ENCODE results near the gene SF3A1. TPM values are rescaled to one million over a fixed set of nuclear protein-coding genes. Genes with fewer than 3 reads are reported as not detected.

SF3A1 gene
- total and polyA plus RNA-seq, 2 experiments from 2014 or later: 45.8 to 84.6 TPM

DNA sequence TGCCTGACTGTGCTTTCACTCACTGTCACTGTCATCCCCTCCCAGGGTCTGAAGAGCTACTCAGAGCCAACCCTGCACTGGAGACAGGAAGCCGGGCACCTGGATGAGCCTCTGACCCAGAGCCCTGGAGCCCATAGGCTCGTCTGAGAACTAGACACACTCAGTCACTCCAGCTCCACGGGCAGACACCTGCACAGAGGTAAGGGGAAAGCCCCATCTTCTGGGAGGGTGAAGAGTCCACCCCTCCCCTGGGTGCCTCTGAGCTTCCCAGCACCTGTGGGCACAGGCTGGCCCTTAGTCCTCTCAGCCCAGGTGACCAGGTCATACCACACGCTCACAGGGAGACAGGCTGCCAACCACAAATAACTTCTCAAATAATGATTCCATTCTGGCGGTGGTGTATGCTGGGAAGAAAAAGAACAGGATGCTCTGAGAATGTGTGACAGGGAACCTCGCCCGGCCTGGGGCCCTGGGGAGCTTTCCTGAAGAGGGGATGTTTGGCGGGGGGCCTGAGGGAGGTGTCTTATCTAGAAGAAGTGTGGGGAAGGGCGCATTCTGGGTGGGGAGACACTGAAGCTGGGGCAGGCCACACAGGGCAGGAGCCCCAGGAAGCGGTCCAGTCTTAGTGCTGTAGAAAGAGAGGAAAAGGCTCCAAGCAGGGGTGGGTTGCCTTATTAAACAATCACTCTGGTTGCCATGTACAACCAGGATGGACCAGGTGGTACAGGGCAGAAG lies 5.4 kb upstream of the SF3A1 start:
- no peaks in the 10 kb centered on the region for H3K36me3 ChIP-seq (replicated peaks; ENCODE audit: insufficient read depth, low read depth)
- TF ChIP-seq EZH2 (IDR thresholded peaks at IDR 0.05; ENCODE audit: borderline replicate concordance): no peak
- H3K9me3 ChIP-seq (ENCODE audit: low read depth): no peaks in the 10 kb centered on the region
- no peak for DNase-seq (ENCODE audit: low spot score)
- H3K79me2 ChIP-seq: no peaks in the 10 kb centered on the region
- no peaks in the 10 kb centered on the region for H3K9me2 ChIP-seq (replicated peaks; ENCODE audit: insufficient read depth)
- no peak overlapping the region for H3K4me2 ChIP-seq
- no peak overlapping the region for H3K27ac ChIP-seq
- no peaks in the 10 kb centered on the region for H4K20me1 ChIP-seq (ENCODE audit: insufficient read depth, poor library complexity, severe bottlenecking)
- H2AFZ ChIP-seq: no peak overlapping the region
- no peaks in the 10 kb centered on the region for H3K27me3 ChIP-seq
- H3K4me1 ChIP-seq (ENCODE audit: insufficient read depth): no peaks in the 10 kb centered on the region
- 92% methylated on average over 9 of the region's 10 CpGs for WGBS (ENCODE audit: low lambda C conversion rate, missing lambda C conversion rate)
- H3K4me3 ChIP-seq: no peak overlapping the region

- H3K36me3 ChIP-seq (replicated peaks; ENCODE audit: insufficient read depth, low read depth): no peaks in the 10 kb centered on the region
- no peak for DNase-seq (ENCODE audit: low spot score)
- no peak overlapping the region for H3K27ac ChIP-seq
- H4K20me1 ChIP-seq (ENCODE audit: insufficient read depth, poor library complexity, severe bottlenecking): peaks cover 28% of the 10 kb centered on the region
- H3K27me3 ChIP-seq: no peaks in the 10 kb centered on the region
- no peak overlapping the region for H2AFZ ChIP-seq
- no peak overlapping the region for H3K4me3 ChIP-seq
- H3K79me2 ChIP-seq: peaks cover 28% of the 10 kb centered on the region
- 89% methylated on average over 6 of the region's 6 CpGs for WGBS (ENCODE audit: low lambda C conversion rate, missing lambda C conversion rate)
- no peak overlapping the region for H3K4me2 ChIP-seq
- H3K9me3 ChIP-seq (ENCODE audit: low read depth): no peaks in the 10 kb centered on the region
- TF ChIP-seq EZH2phosphoT487 (IDR thresholded peaks at IDR 0.05; ENCODE audit: low read depth, severe bottlenecking, unreplicated experiment): no peak
- TF ChIP-seq EZH2 (IDR thresholded peaks at IDR 0.05; ENCODE audit: borderline replicate concordance): no peak
- no peak for TF ChIP-seq CTCF (IDR thresholded peaks at IDR 0.05; ENCODE audit: poor library complexity)
- no peaks in the 10 kb centered on the region for H3K9me2 ChIP-seq (replicated peaks; ENCODE audit: insufficient read depth)
- H3K4me1 ChIP-seq (ENCODE audit: insufficient read depth): peaks cover 19% of the 10 kb centered on the region
Measured at GRCh38 chr22:30358541-30358940, 1.8 kb upstream of the SF3A1 start.

DNA sequence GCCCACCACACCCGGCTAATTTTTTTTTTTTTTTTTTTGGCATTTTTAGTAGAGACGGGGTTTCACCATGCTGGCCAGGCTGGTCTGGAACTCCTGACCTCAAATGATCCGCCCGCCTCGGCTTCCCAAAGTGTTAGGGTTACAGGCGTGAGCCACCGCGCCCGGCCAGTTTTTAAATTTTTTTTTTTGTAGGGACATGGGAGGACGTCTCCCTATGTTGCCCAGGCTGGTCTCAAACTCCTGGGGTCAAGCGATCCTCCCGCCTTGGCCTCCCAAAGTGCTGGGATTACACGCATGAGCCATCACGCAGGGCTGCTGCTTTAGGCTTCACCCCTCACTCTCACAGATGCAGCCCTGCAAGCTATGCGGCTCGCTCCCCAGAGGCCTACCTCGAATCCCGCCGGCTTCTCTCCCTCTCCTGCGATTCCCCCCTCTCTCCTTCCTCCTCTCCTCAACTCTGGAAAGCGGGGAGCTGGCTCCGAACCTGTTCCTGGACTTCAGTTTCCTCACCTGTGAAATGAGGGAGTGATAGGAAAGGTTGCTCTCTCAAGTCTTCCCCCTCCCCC lies 1.0 kb upstream of the SF3A1 start:
- Histone ChIP-seq H3K79me2 (peaks cover 33% of the 10 kb centered on the region), H3K4me2 (peak overlapping the region; percentile 91), H2AFZ (peak overlapping the region; percentile 80), H3K27ac (no peak overlapping the region), H3K9me3 (ENCODE audit: low read depth) (no peaks in the 10 kb centered on the region), H3K36me3 (replicated peaks; ENCODE audit: insufficient read depth, low read depth) (no peaks in the 10 kb centered on the region), H4K20me1 (ENCODE audit: insufficient read depth, poor library complexity, severe bottlenecking) (peaks cover 33% of the 10 kb centered on the region), H3K27me3 (no peaks in the 10 kb centered on the region), H3K4me3 (peak overlapping the region; percentile 74), H3K4me1 (ENCODE audit: insufficient read depth) (peaks cover 19% of the 10 kb centered on the region), H3K9me2 (replicated peaks; ENCODE audit: insufficient read depth) (no peaks in the 10 kb centered on the region)
- DNase-seq (ENCODE audit: low spot score): no peak
- TF ChIP-seq CTCF (IDR thresholded peaks at IDR 0.05; ENCODE audit: poor library complexity) (no peak), EZH2phosphoT487 (IDR thresholded peaks at IDR 0.05; ENCODE audit: low read depth, severe bottlenecking, unreplicated experiment) (no peak), EZH2 (IDR thresholded peaks at IDR 0.05; ENCODE audit: borderline replicate concordance) (no peak)
- 68% methylated on average over 22 of the region's 22 CpGs for WGBS (ENCODE audit: low lambda C conversion rate, missing lambda C conversion rate)

- no peaks in the 10 kb centered on the region for H3K27me3 ChIP-seq
- TF ChIP-seq EZH2phosphoT487 (IDR thresholded peaks at IDR 0.05; ENCODE audit: low read depth, severe bottlenecking, unreplicated experiment) (no peak), CTCF (IDR thresholded peaks at IDR 0.05; ENCODE audit: poor library complexity) (no peak), EZH2 (IDR thresholded peaks at IDR 0.05; ENCODE audit: borderline replicate concordance) (no peak)
- DNase-seq (ENCODE audit: low spot score): no peak
- H3K9me2 ChIP-seq (replicated peaks; ENCODE audit: insufficient read depth): no peaks in the 10 kb centered on the region
- no peaks in the 10 kb centered on the region for H3K36me3 ChIP-seq (replicated peaks; ENCODE audit: insufficient read depth, low read depth)
- peak overlapping the region; percentile 80 for H2AFZ ChIP-seq
- peaks cover 36% of the 10 kb centered on the region for H4K20me1 ChIP-seq (ENCODE audit: insufficient read depth, poor library complexity, severe bottlenecking)
- peak overlapping the region; percentile 91 for H3K4me2 ChIP-seq
- H3K79me2 ChIP-seq: peaks cover 39% of the 10 kb centered on the region
- H3K4me3 ChIP-seq: peak overlapping the region; percentile 74
- WGBS (ENCODE audit: low lambda C conversion rate, missing lambda C conversion rate): 3% methylated on average over 9 of the region's 9 CpGs
- H3K27ac ChIP-seq: peak overlapping the region; percentile 41
- H3K9me3 ChIP-seq (ENCODE audit: low read depth): no peaks in the 10 kb centered on the region
- peaks cover 19% of the 10 kb centered on the region for H3K4me1 ChIP-seq (ENCODE audit: insufficient read depth)
Measured at GRCh38 chr22:30357236-30357570, 509 bp upstream of the SF3A1 start.

Measured in hepatocyte (in vitro differentiated cells).